ENCODE measurements around the gene SORBS1. TPM values are rescaled to one million over a fixed set of nuclear protein-coding genes. Genes with fewer than 3 reads are reported as not detected.

Gene SORBS1
- total and polyA plus RNA-seq, 3 experiments from 2014 or later, result 0.28 to 1.7 (median 0.92) TPM

- Mint-ChIP-seq H3K4me1 (no peaks in the 10 kb centered on the region), H3K4me3 (no peak overlapping the region), H3K27me3 (peaks cover 4 to 20% of the 10 kb centered on the region in 2 donors), H3K27ac (peak overlapping the region in 1 of 8 donors; percentile 78), H3K9me3 (no peaks in the 10 kb centered on the region), H3K36me3 (peaks cover 0 to 5% (median 2%) of the 10 kb centered on the region in 3 donors)
- Histone ChIP-seq H3K36me3 (ENCODE audit: insufficient read depth, low read length) (no peaks in the 10 kb centered on the region), H3K9me3 (ENCODE audit: low read length) (no peaks in the 10 kb centered on the region), H3K4me1 (ENCODE audit: insufficient read depth, low read length) (no peaks in the 10 kb centered on the region), H3K27me3 (ENCODE audit: insufficient read depth, low read length, poor library complexity, severe bottlenecking) (no peaks in the 10 kb centered on the region), H3K27ac (ENCODE audit: low read depth, low read length) (no peak overlapping the region), H3K4me3 (ENCODE audit: low read length) (no peak overlapping the region)
- DNase-seq, result no peak
- ChIA-PET CTCF (no interaction called here), POLR2A (no interaction called here)
These were observed 64.2 kb downstream of the SORBS1 start for GRCh38 chr10:95496951-95497350.

GRCh38 chr10:95496246-95496911, 64.8 kb downstream of the SORBS1 start:
- ChIA-PET POLR2A (no interaction called here), CTCF (no interaction called here)
- Histone ChIP-seq H3K9me3 (ENCODE audit: low read length) (no peaks in the 10 kb centered on the region), H3K27me3 (ENCODE audit: insufficient read depth, low read length, poor library complexity, severe bottlenecking) (no peaks in the 10 kb centered on the region), H3K4me3 (ENCODE audit: low read length) (no peak overlapping the region), H3K27ac (ENCODE audit: low read depth, low read length) (no peak overlapping the region), H3K4me1 (ENCODE audit: insufficient read depth, low read length) (no peaks in the 10 kb centered on the region), H3K36me3 (ENCODE audit: insufficient read depth, low read length) (no peaks in the 10 kb centered on the region)
- no peak for DNase-seq
- H3K4me3 Mint-ChIP-seq, result no peak overlapping the region
- peaks cover 4 to 17% of the 10 kb centered on the region in 2 donors for H3K27me3 Mint-ChIP-seq
- peak overlapping the region in 2 of 8 donors; percentile 16 to 78 for H3K27ac Mint-ChIP-seq
- H3K4me1 Mint-ChIP-seq, result no peaks in the 10 kb centered on the region
- H3K36me3 Mint-ChIP-seq, result peaks cover 0 to 5% (median 2%) of the 10 kb centered on the region in 3 donors
- H3K9me3 Mint-ChIP-seq, result no peaks in the 10 kb centered on the region

- DNase-seq, result no peak
- H3K4me1 ChIP-seq (ENCODE audit: insufficient read depth, low read length), result no peaks in the 10 kb centered on the region
- H3K27ac Mint-ChIP-seq, result no peak overlapping the region
- H3K4me1 Mint-ChIP-seq, result no peaks in the 10 kb centered on the region
- peaks cover 0 to 5% (median 2%) of the 10 kb centered on the region in 3 donors for H3K36me3 Mint-ChIP-seq
- ChIA-PET CTCF (no interaction called here), POLR2A (no interaction called here)
- H3K9me3 Mint-ChIP-seq, result peaks cover 0 to 2% (median 0%) of the 10 kb centered on the region in 5 donors
- peaks cover 4 to 12% of the 10 kb centered on the region in 2 donors for H3K27me3 Mint-ChIP-seq
- no peak overlapping the region for H3K4me3 Mint-ChIP-seq
- no peaks in the 10 kb centered on the region for H3K9me3 ChIP-seq (ENCODE audit: low read length)
- H3K27ac ChIP-seq (ENCODE audit: low read depth, low read length), result peak overlapping the region; percentile 7
- H3K36me3 ChIP-seq (ENCODE audit: insufficient read depth, low read length), result no peaks in the 10 kb centered on the region
- no peaks in the 10 kb centered on the region for H3K27me3 ChIP-seq (ENCODE audit: insufficient read depth, low read length, poor library complexity, severe bottlenecking)
- no peak overlapping the region for H3K4me3 ChIP-seq (ENCODE audit: low read length)
These were observed 67.3 kb downstream of the SORBS1 start for GRCh38 chr10:95493862-95494261.

- no peak overlapping the region for H3K4me3 ChIP-seq (ENCODE audit: low read length)
- Mint-ChIP-seq H3K27ac (no peak overlapping the region), H3K9me3 (peaks cover 0 to 2% (median 0%) of the 10 kb centered on the region in 5 donors), H3K27me3 (peaks cover 0 to 3% of the 10 kb centered on the region in 2 donors), H3K36me3 (no peaks in the 10 kb centered on the region), H3K4me1 (peaks cover 5 to 9% (median 5%) of the 10 kb centered on the region in 3 donors), H3K4me3 (no peak overlapping the region)
- ChIA-PET POLR2A (no interaction called here), CTCF (no interaction called here)
- H3K4me1 ChIP-seq (ENCODE audit: insufficient read depth, low read length), result no peaks in the 10 kb centered on the region
- no peaks in the 10 kb centered on the region for H3K36me3 ChIP-seq (ENCODE audit: insufficient read depth, low read length)
- H3K27ac ChIP-seq (ENCODE audit: low read depth, low read length), result no peak overlapping the region
- H3K27me3 ChIP-seq (ENCODE audit: insufficient read depth, low read length, poor library complexity, severe bottlenecking), result no peaks in the 10 kb centered on the region
- H3K9me3 ChIP-seq (ENCODE audit: low read length), result no peaks in the 10 kb centered on the region
- no peak for DNase-seq
These were observed 73.2 kb downstream of the SORBS1 start for GRCh38 chr10:95487994-95488393.

- ChIA-PET POLR2A (no interaction called here), CTCF (no interaction called here)
- no peaks in the 10 kb centered on the region for H3K9me3 ChIP-seq (ENCODE audit: low read length)
- Mint-ChIP-seq H3K27ac (no peak overlapping the region), H3K9me3 (peaks cover 0 to 2% (median 0%) of the 10 kb centered on the region in 5 donors), H3K27me3 (peaks cover 0 to 3% of the 10 kb centered on the region in 2 donors), H3K4me3 (no peak overlapping the region), H3K4me1 (peaks cover 5 to 9% (median 5%) of the 10 kb centered on the region in 3 donors), H3K36me3 (no peaks in the 10 kb centered on the region)
- H3K27me3 ChIP-seq (ENCODE audit: insufficient read depth, low read length, poor library complexity, severe bottlenecking), result no peaks in the 10 kb centered on the region
- H3K4me1 ChIP-seq (ENCODE audit: insufficient read depth, low read length), result no peaks in the 10 kb centered on the region
- no peak for DNase-seq
- no peak overlapping the region for H3K27ac ChIP-seq (ENCODE audit: low read depth, low read length)
- no peaks in the 10 kb centered on the region for H3K36me3 ChIP-seq (ENCODE audit: insufficient read depth, low read length)
- no peak overlapping the region for H3K4me3 ChIP-seq (ENCODE audit: low read length)
These were observed 75.9 kb downstream of the SORBS1 start for GRCh38 chr10:95485056-95485844.

GRCh38 chr10:95482501-95483233, 78.5 kb downstream of the SORBS1 start:
- no peak for DNase-seq
- Mint-ChIP-seq H3K4me3 (no peak overlapping the region), H3K27me3 (peaks cover 0 to 3% of the 10 kb centered on the region in 2 donors), H3K9me3 (peaks cover 0 to 2% (median 0%) of the 10 kb centered on the region in 5 donors), H3K36me3 (no peaks in the 10 kb centered on the region), H3K27ac (no peak overlapping the region), H3K4me1 (peaks cover 5 to 9% (median 5%) of the 10 kb centered on the region in 3 donors)
- Histone ChIP-seq H3K27ac (ENCODE audit: low read depth, low read length) (no peak overlapping the region), H3K27me3 (ENCODE audit: insufficient read depth, low read length, poor library complexity, severe bottlenecking) (no peaks in the 10 kb centered on the region), H3K4me1 (ENCODE audit: insufficient read depth, low read length) (no peaks in the 10 kb centered on the region), H3K4me3 (ENCODE audit: low read length) (no peak overlapping the region), H3K9me3 (ENCODE audit: low read length) (no peaks in the 10 kb centered on the region), H3K36me3 (ENCODE audit: insufficient read depth, low read length) (no peaks in the 10 kb centered on the region)
- ChIA-PET POLR2A (no interaction called here), CTCF (no interaction called here)

- Histone ChIP-seq H3K9me3 (ENCODE audit: low read length) (no peaks in the 10 kb centered on the region), H3K27me3 (ENCODE audit: insufficient read depth, low read length, poor library complexity, severe bottlenecking) (no peaks in the 10 kb centered on the region), H3K36me3 (ENCODE audit: insufficient read depth, low read length) (no peaks in the 10 kb centered on the region), H3K4me1 (ENCODE audit: insufficient read depth, low read length) (no peaks in the 10 kb centered on the region), H3K4me3 (ENCODE audit: low read length) (no peak overlapping the region), H3K27ac (ENCODE audit: low read depth, low read length) (no peak overlapping the region)
- Mint-ChIP-seq H3K27ac (no peak overlapping the region), H3K36me3 (no peaks in the 10 kb centered on the region), H3K4me3 (no peak overlapping the region), H3K27me3 (peaks cover 0 to 2% of the 10 kb centered on the region in 2 donors), H3K4me1 (peaks cover 5 to 9% (median 5%) of the 10 kb centered on the region in 3 donors), H3K9me3 (peaks cover 0 to 2% (median 0%) of the 10 kb centered on the region in 5 donors)
- ChIA-PET POLR2A (no interaction called here), CTCF (no interaction called here)
- no peak for DNase-seq
These were observed 80.2 kb downstream of the SORBS1 start for GRCh38 chr10:95480901-95481491.

Data from CD8-positive, alpha-beta memory T cell (primary cell).